SU-DHL-6 (cell line): ENCODE measurements around the gene ERG.

ENCODE experiments used
- H2AFZ ChIP-seq: fragments of 200-600 bp; sonication (generic); 2 replicates; pipeline ENCODE4 v1.6.1; 2014; ENCODE audit warnings: low read depth, mild to moderate bottlenecking, moderate library complexity, mixed read lengths, antibody characterized with exemption, low read length; ENCODE audit not compliant: severe bottlenecking
- H3F3A ChIP-seq: fragments of 200-600 bp; shearing (Covaris generic); 2 replicates; pipeline ENCODE4 v1.6.0; 2016; ENCODE audit warnings: antibody characterized with exemption, mild to moderate bottlenecking; ENCODE audit not compliant: insufficient read depth
- H3K27ac ChIP-seq: fragments of 200-600 bp; sonication (generic); 2 replicates; pipeline ENCODE4 v1.5.1; 2016; ENCODE audit warnings: low read depth, mild to moderate bottlenecking, low read length, moderate library complexity, mixed read lengths
- H3K27me3 ChIP-seq: fragments of 200-600 bp; sonication (generic), shearing (Covaris generic); 2 replicates; pipeline ENCODE4 v1.6.0; 2014; ENCODE audit warnings: mild to moderate bottlenecking, low read length
- H3K36me3 ChIP-seq: fragments of 200-600 bp; sonication (generic); 2 replicates; pipeline ENCODE4 v1.6.1; 2014; ENCODE audit warnings: mild to moderate bottlenecking, low read length, mixed read lengths
- H3K4me2 ChIP-seq: fragments of 300-600, 200-600 bp; shearing (Covaris generic), sonication (generic); 2 replicates; pipeline ENCODE4 v1.6.0; 2014; ENCODE audit warnings: low read length, low read depth, mild to moderate bottlenecking; ENCODE audit not compliant: poor library complexity, severe bottlenecking
- H3K4me3 ChIP-seq: fragments of 200-600 bp; sonication (generic); 2 replicates; pipeline ENCODE4 v1.5.1; 2014; ENCODE audit warnings: antibody characterized with exemption, low read length, mild to moderate bottlenecking, mixed read lengths; ENCODE audit not compliant: insufficient read depth, poor library complexity, severe bottlenecking
- H3K79me2 ChIP-seq: fragments of 200-600 bp; sonication (generic); 2 replicates; pipeline ENCODE4 v1.6.1; 2014; ENCODE audit warnings: mild to moderate bottlenecking, low read length, moderate library complexity; ENCODE audit not compliant: insufficient read depth
- H3K9ac ChIP-seq: fragments of 200-600 bp; sonication (generic); 2 replicates; pipeline ENCODE4 v1.7.0; 2014; ENCODE audit warnings: mild to moderate bottlenecking, low read length
- H3K9me2 ChIP-seq: fragments of 200-600 bp; sonication (generic); replicated peaks from 2 replicates; pipeline ENCODE4 v1.6.1; 2014; ENCODE audit warnings: low read length; ENCODE audit not compliant: insufficient read depth
- H3K9me3 ChIP-seq: fragments of 200-600 bp; sonication (generic); 2 replicates; pipeline ENCODE4 v1.6.1; 2014; ENCODE audit warnings: low read length, mixed read lengths; ENCODE audit not compliant: insufficient read depth
- H4K20me1 ChIP-seq: fragments of 200-600 bp; sonication (generic); 2 replicates; pipeline ENCODE4 v1.6.1; 2014; ENCODE audit warnings: low read depth, mild to moderate bottlenecking, antibody characterized with exemption, low read length, moderate library complexity, mixed read lengths
- CTCF ChIP-seq: fragments of 200-600 bp; sonication (generic); IDR thresholded peaks from one replicate; pipeline ENCODE4 v1.5.1; 2017; ENCODE audit warnings: antibody characterized with exemption, mild to moderate bottlenecking, low read length, moderate library complexity; ENCODE audit not compliant: insufficient read depth, poor library complexity, severe bottlenecking
- EZH2phosphoT487 ChIP-seq: fragments of 200-600 bp; sonication (generic), shearing (Covaris generic); conservative IDR thresholded peaks from 2 replicates; pipeline ENCODE4 v1.6.1; 2018; ENCODE audit warnings: mild to moderate bottlenecking, antibody characterized with exemption, low read length, moderate library complexity, mixed read lengths

ERG gene

GRCh38 chr21:38476385-38476784 lies 21.9 kb downstream of the ERG start:
- no peak overlapping the region for H3K4me3 ChIP-seq
- H3K9ac ChIP-seq = no peak overlapping the region
- no peak overlapping the region for H3K27ac ChIP-seq
- H2AFZ ChIP-seq = no peak overlapping the region
- H3K9me2 ChIP-seq = no peaks in the 10 kb centered on the region
- H4K20me1 ChIP-seq = no peaks in the 10 kb centered on the region
- H3K9me3 ChIP-seq = no peaks in the 10 kb centered on the region
- no peaks in the 10 kb centered on the region for H3K36me3 ChIP-seq
- TF ChIP-seq CTCF = no peak
- no peak for TF ChIP-seq EZH2phosphoT487
- H3K4me2 ChIP-seq = no peak overlapping the region
- no peaks in the 10 kb centered on the region for H3F3A ChIP-seq
- no peaks in the 10 kb centered on the region for H3K27me3 ChIP-seq
- H3K79me2 ChIP-seq = no peaks in the 10 kb centered on the region

GRCh38 chr21:38475519-38475918 lies 22.8 kb downstream of the ERG start:
- TF ChIP-seq CTCF (no peak), EZH2phosphoT487 (no peak)
- Histone ChIP-seq H3K9ac (no peak overlapping the region), H3K27me3 (no peaks in the 10 kb centered on the region), H2AFZ (no peak overlapping the region), H3K79me2 (no peaks in the 10 kb centered on the region), H4K20me1 (no peaks in the 10 kb centered on the region), H3K9me3 (no peaks in the 10 kb centered on the region), H3K4me2 (no peak overlapping the region), H3K36me3 (no peaks in the 10 kb centered on the region), H3K9me2 (no peaks in the 10 kb centered on the region), H3F3A (no peaks in the 10 kb centered on the region), H3K27ac (no peak overlapping the region), H3K4me3 (no peak overlapping the region)

- TF ChIP-seq CTCF (no peak), EZH2phosphoT487 (no peak)
- no peak overlapping the region for H3K9ac ChIP-seq
Measured at GRCh38 chr21:38474796-38475195, 23.5 kb downstream of the ERG start.

More at GRCh38 chr21:38474796-38475195, 23.5 kb downstream of the ERG start:
- H3K4me3 ChIP-seq = no peak overlapping the region
- H3K9me3 ChIP-seq = no peaks in the 10 kb centered on the region
- no peaks in the 10 kb centered on the region for H3K27me3 ChIP-seq
- no peaks in the 10 kb centered on the region for H4K20me1 ChIP-seq
- no peaks in the 10 kb centered on the region for H3K79me2 ChIP-seq
- no peak overlapping the region for H3K4me2 ChIP-seq
- no peaks in the 10 kb centered on the region for H3K36me3 ChIP-seq
- H3K27ac ChIP-seq = no peak overlapping the region
- no peak overlapping the region for H2AFZ ChIP-seq
- H3K9me2 ChIP-seq = no peaks in the 10 kb centered on the region
- H3F3A ChIP-seq = no peaks in the 10 kb centered on the region
